NT2/D1 (cell line): Measurements from ENCODE around the gene FZR1.

Experiments
- YY1 ChIP-seq: IDR thresholded peaks from 2 replicates; pipeline ENCODE4 v1.6.1; 2011; ENCODE audit not compliant: insufficient read length, insufficient read depth
- ZNF274 ChIP-seq: IDR thresholded peaks from 2 replicates; pipeline ENCODE4 v1.6.1; 2011; ENCODE audit warnings: mild to moderate bottlenecking, low read depth, low read length

DNA sequence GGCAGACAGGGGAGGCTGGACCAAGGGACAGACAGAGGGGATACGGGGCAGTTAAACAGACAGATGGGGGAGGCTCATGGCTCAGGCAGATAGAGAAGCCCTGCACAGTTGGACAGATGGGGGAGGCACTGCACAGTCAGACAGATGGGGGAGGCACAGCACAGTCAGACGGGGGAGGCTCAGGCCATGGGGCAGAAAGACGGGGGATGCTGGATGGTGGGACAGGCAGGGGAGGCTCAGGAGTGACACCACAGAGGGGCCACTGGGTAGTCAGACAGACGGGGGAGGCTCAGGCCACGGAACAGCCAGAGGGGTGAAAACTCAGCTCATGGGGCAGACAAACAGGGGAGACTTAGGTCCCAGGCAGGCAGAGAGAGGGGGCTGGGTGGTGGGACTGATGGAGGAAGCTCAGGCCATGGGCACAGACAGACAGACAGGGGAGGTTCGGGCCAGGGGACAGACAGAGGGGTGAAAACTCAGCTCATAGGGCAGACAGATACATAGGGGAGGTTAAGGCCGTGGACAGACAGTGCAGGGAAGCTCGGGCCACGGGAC lies 50.4 kb downstream of the FZR1 start:
- no peak for TF ChIP-seq YY1
- TF ChIP-seq ZNF274 = no peak
